Choroid plexus epithelial cell (primary cell): ENCODE data around the gene TGIF1.
"Not testable (repeated sequence)": the region's sequence is repeated elsewhere in the genome, so short reads cannot be mapped to it uniquely, and the experiment has no call there.

Experiments used
- DNase-seq: peaks from one replicate; pipeline ENCODE4 v3.0.0-alpha.2; 2010; ENCODE audit warnings: low read depth
- H3K4me3 ChIP-seq: 2 replicates; pipeline ENCODE4 v1.5.1; 2011; ENCODE audit warnings: low read depth, mild to moderate bottlenecking, control low read depth, low read length, moderate library complexity
- CTCF ChIP-seq: conservative IDR thresholded peaks from 2 replicates; pipeline ENCODE4 v1.5.1; 2011; ENCODE audit warnings: low read depth, mild to moderate bottlenecking, control low read depth, inconsistent platforms, low read length, moderate library complexity

Gene TGIF1

DNA sequence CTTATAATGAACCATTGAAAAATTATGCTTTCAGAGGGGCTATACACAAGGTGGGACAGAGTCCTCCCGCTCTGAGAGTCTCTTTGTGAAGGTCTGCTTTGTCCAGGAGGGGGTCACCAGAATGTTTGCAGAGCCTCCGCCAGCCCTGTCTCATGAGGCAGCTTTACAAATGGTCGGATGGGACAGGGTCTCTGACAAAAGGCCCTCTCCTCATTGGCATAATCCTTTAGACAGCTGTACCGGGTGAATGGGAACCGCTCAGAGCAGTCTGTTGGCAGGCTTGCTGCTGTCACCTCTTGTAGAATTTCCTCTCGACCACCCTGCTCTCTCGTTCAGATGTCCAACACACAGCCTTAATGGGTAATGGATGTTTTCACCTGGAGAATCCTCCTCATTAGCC is 40.2 kb upstream of the TGIF1 start:
- no peak overlapping the region for H3K4me3 ChIP-seq
- no peak for TF ChIP-seq CTCF
- no peak for DNase-seq

- H3K4me3 ChIP-seq: no peak overlapping the region
- no peak for TF ChIP-seq CTCF
These were observed 39.7 kb upstream of the TGIF1 start for GRCh38 chr18:3410273-3410672.

GRCh38 chr18:3410876-3411275 is 39.1 kb upstream of the TGIF1 start:
- H3K4me3 ChIP-seq, DNase-seq: not testable (repeated sequence)

More at GRCh38 chr18:3410273-3410672, 39.7 kb upstream of the TGIF1 start:
- DNase-seq: no peak

DNA sequence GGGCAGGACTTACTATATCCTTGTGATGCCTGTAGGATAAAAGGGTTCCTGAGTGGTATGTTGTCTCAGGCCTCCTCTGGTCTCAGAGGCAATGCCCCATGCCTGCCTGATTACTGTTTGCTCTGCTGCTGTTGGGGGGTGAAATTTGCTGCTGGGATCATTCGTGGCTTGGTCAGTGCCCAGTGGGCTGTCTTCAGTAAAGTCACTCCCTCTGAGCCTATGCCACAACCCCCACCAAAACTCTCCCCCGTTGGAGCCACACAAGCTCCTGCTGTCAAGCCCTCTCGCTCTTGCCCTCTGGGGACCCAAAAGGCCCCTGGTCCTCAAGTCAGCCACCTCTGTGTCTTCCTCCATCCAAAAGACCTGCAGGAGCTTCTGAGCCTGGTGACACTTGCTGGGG is 38.6 kb upstream of the TGIF1 start:
- H3K4me3 ChIP-seq: no peak overlapping the region
- DNase-seq: no peak
- no peak for TF ChIP-seq CTCF

GRCh38 chr18:3411854-3412268 is 38.1 kb upstream of the TGIF1 start:
- peak; percentile 17 for DNase-seq
- TF ChIP-seq CTCF: no peak
- H3K4me3 ChIP-seq: peak overlapping the region; percentile 52

- H3K4me3 ChIP-seq, DNase-seq: not testable (repeated sequence)
These were observed 37.4 kb upstream of the TGIF1 start for GRCh38 chr18:3412528-3412927.

GRCh38 chr18:3415110-3415509 is 34.9 kb upstream of the TGIF1 start:
- no peak for TF ChIP-seq CTCF
- no peak overlapping the region for H3K4me3 ChIP-seq
- no peak for DNase-seq

GRCh38 chr18:3418083-3418482 is 31.9 kb upstream of the TGIF1 start:
- no peak overlapping the region for H3K4me3 ChIP-seq

More at GRCh38 chr18:3418083-3418482, 31.9 kb upstream of the TGIF1 start:
- no peak for TF ChIP-seq CTCF
- no peak for DNase-seq
